Psoas muscle (tissue), 8 donors: ENCODE results near the gene WIPF3. TPM values are rescaled to one million over a fixed set of nuclear protein-coding genes. Genes with fewer than 3 reads are reported as not detected.

Experiments used
- ATAC-seq, 4 donors: fragments of 200-7000 bp; cut with Tn5 transposase; one replicate each; pipeline ENCODE4 v1.9.1; 2020; ENCODE audit warnings: moderate library complexity in 3 of 4, mild to moderate bottlenecking in 2 of 4
- DNase-seq, 2 donors: peaks; one replicate each; pipeline ENCODE4 v3.0.0-alpha.2; 2020
- H3K27ac ChIP-seq: fragments of 200-600 bp; one replicate; pipeline ENCODE4 v1.8.0; 2022
- H3K27me3 ChIP-seq, 3 donors: fragments of 200-600 bp in 1 of 3; one replicate each; pipeline versions ENCODE4 v1.6.1 to v1.8.0; 2013 to 2022; ENCODE audit warnings: low read length in 2 of 3, mild to moderate bottlenecking in 2 of 3, moderate library complexity in 1 of 3; ENCODE audit not compliant: insufficient read depth in 3 of 3
- H3K36me3 ChIP-seq, 2 donors: fragments of 200-600 bp in 1 of 2; one replicate each; pipeline versions ENCODE4 v1.6.1 to v1.8.0; 2013 to 2022; ENCODE audit warnings: low read depth in 1 of 2, mild to moderate bottlenecking in 1 of 2, moderate library complexity in 1 of 2; ENCODE audit not compliant: insufficient read depth in 1 of 2
- H3K4me1 ChIP-seq: fragments of 200-600 bp; one replicate; pipeline ENCODE4 v1.8.0; 2022
- H3K4me3 ChIP-seq: fragments of 200-600 bp; one replicate; pipeline ENCODE4 v1.8.0; 2022; ENCODE audit warnings: mild to moderate bottlenecking
- H3K9me3 ChIP-seq: fragments of 200-600 bp; one replicate; pipeline ENCODE4 v1.8.0; 2022
- CTCF ChIP-seq: fragments of 200-600 bp; IDR thresholded peaks from one replicate; pipeline ENCODE4 v1.8.0; 2022; ENCODE audit warnings: antibody characterized with exemption
- WGBS, 3 donors: extraction: QIAGEN DNeasy Blood & Tissue Kit; methylation state at CpG; one replicate each; pipeline versions ENCODE4 v1.1.6 to v1.1.7; 2013; 5-methylcytosine and 5-hydroxymethylcytosine counted together
- intact Hi-C, 2 donors: fragments of 100-400 bp; cut with DNase I; formaldehyde crosslinking; loops; one replicate each; pipeline versions ENCODE4 v1.11.0 to v1.14.2; 2022
- polyA plus RNA-seq, 3 donors: library from polyadenylated mRNA; stranded (reverse); fragments of 200-250 nt; gene quantifications; one replicate each; pipeline ENCODE4 v1.2.3, GENCODE V29; 2013
- total RNA-seq, 4 donors: library from RNA; stranded (reverse); fragmentation: NEBNext Ultra II Directional in 2 of 4; extraction: Animal tissue kit (Norgen Biotek cat#: 25700) in 2 of 4; gene quantifications; one replicate each; pipeline versions ENCODE4 v1.2.1 to v1.2.4, GENCODE V29; 2021 to 2023
- donor health status: healthy with polysubstance abuse.
- donor health status: DM: no; HTN: no; CAD: no; lungs with moderate emphysema.
- donor health status: Bipolar disorder and iron deficiency.
- donor health status: healthy.
- donor health status: DM: yes; HTN: yes; CAD: no.
- donor health status: DM: no; HTN: no; CAD: no.
- donor health status: DM: no; HTN: no; CAD: no.
- donor health status: DM: yes; HTN: yes; CAD: no.

WIPF3 gene
- total and polyA plus RNA-seq, 7 donors: 3.3 to 30.7 (median 18.5) TPM

GRCh38 chr7:29860186-29860585, 53.9 kb downstream of the WIPF3 start:
- ATAC-seq (no peak), DNase-seq (no peak)
- H3K36me3 ChIP-seq: no peaks in the 10 kb centered on the region
- no peak for TF ChIP-seq CTCF
- 79 to 89% (median 82%) methylated on average over 2 of the region's 2 CpGs for WGBS, 3 donors
- H3K27me3 ChIP-seq: no peaks in the 10 kb centered on the region
- intact Hi-C loops: no loop called here
- peak overlapping the region; percentile 88 for H3K27ac ChIP-seq
- H3K4me3 ChIP-seq: no peak overlapping the region
- peaks cover 59% of the 10 kb centered on the region for H3K4me1 ChIP-seq
- H3K9me3 ChIP-seq: no peaks in the 10 kb centered on the region

- no peak for ATAC-seq
- no peaks in the 10 kb centered on the region for H3K9me3 ChIP-seq
- peaks cover 70% of the 10 kb centered on the region for H3K4me1 ChIP-seq
- H3K27ac ChIP-seq: peak overlapping the region; percentile 46
- 72 to 85% (median 84%) methylated on average over 3 of the region's 3 CpGs for WGBS, 3 donors
- no peaks in the 10 kb centered on the region for H3K27me3 ChIP-seq
- no peak for DNase-seq
- no peaks in the 10 kb centered on the region for H3K36me3 ChIP-seq
- H3K4me3 ChIP-seq: no peak overlapping the region
- TF ChIP-seq CTCF: no peak
- intact Hi-C loops: no loop called here
Measured at GRCh38 chr7:29861884-29862283, 55.6 kb downstream of the WIPF3 start.

GRCh38 chr7:29864656-29865055, 58.3 kb downstream of the WIPF3 start:
- DNase-seq (no peak), ATAC-seq (no peak)
- H3K36me3 ChIP-seq: no peaks in the 10 kb centered on the region
- H3K9me3 ChIP-seq: no peaks in the 10 kb centered on the region
- peak overlapping the region; percentile 88 for H3K27ac ChIP-seq
- no peak overlapping the region for H3K4me3 ChIP-seq
- intact Hi-C loops: no loop called here
- H3K4me1 ChIP-seq: peaks cover 57% of the 10 kb centered on the region
- TF ChIP-seq CTCF: no peak
- WGBS, 3 donors: 14 to 34% (median 17%) methylated on average over 2 of the region's 2 CpGs
- no peaks in the 10 kb centered on the region for H3K27me3 ChIP-seq

- Histone ChIP-seq H3K4me3 (no peak overlapping the region), H3K4me1 (peaks cover 48% of the 10 kb centered on the region), H3K27ac (peak overlapping the region; percentile 88), H3K36me3 (no peaks in the 10 kb centered on the region), H3K9me3 (no peaks in the 10 kb centered on the region), H3K27me3 (no peaks in the 10 kb centered on the region)
- peak; percentile 36 to 58 (median 39) for ATAC-seq
- intact Hi-C loops: no loop called here
- no peak for TF ChIP-seq CTCF
- WGBS, 3 donors: 30 to 64% (median 43%) methylated on average over 4 of the region's 4 CpGs
- no peak for DNase-seq
Measured at GRCh38 chr7:29865526-29865925, 59.2 kb downstream of the WIPF3 start.

GRCh38 chr7:29866490-29866930, 60.2 kb downstream of the WIPF3 start:
- H3K27me3 ChIP-seq: no peaks in the 10 kb centered on the region
- peak overlapping the region; percentile 43 for H3K4me3 ChIP-seq
- peak; percentile 80 to 92 (median 86) for ATAC-seq
- H3K4me1 ChIP-seq: peaks cover 50% of the 10 kb centered on the region
- peak overlapping the region; percentile 88 for H3K27ac ChIP-seq
- 11 to 20% (median 12%) methylated on average over 3 of the region's 3 CpGs for WGBS, 3 donors
- intact Hi-C loops: no loop called here
- no peaks in the 10 kb centered on the region for H3K36me3 ChIP-seq
- DNase-seq: peak; percentile 52 to 74
- H3K9me3 ChIP-seq: no peaks in the 10 kb centered on the region
- TF ChIP-seq CTCF: no peak
